Tibial nerve (tissue), 3 donors: ENCODE measurements around the gene GP1BA.

Source experiments
- CTCF ChIP-seq, 5 experiments: fragments of 200-600 bp in 3 of 5; fragments of 450-650 bp in 2 of 5; sonication (generic) in 3 of 5; IDR thresholded peaks; one replicate each; pipeline ENCODE4 v1.5.1; 2016 to 2019; ENCODE audit warnings: antibody characterized with exemption in 5 of 5, mild to moderate bottlenecking in 3 of 5, moderate library complexity in 2 of 5
- POLR2A ChIP-seq, 2 donors: fragments of 450-650 bp; IDR thresholded peaks; one replicate each; pipeline ENCODE4 v1.6.1; 2017; ENCODE audit warnings: antibody characterized with exemption in 2 of 2, mild to moderate bottlenecking in 2 of 2, moderate library complexity in 2 of 2

GRCh38 chr17:4982305-4982704 lies 50.2 kb downstream of the GP1BA start:
- TF ChIP-seq CTCF (IDR thresholded peaks at IDR 0.05) (no peak), POLR2A (IDR thresholded peaks at IDR 0.05) (no peak)
